ENCODE results near the gene EDEM3.

The EDEM3 gene

DNA sequence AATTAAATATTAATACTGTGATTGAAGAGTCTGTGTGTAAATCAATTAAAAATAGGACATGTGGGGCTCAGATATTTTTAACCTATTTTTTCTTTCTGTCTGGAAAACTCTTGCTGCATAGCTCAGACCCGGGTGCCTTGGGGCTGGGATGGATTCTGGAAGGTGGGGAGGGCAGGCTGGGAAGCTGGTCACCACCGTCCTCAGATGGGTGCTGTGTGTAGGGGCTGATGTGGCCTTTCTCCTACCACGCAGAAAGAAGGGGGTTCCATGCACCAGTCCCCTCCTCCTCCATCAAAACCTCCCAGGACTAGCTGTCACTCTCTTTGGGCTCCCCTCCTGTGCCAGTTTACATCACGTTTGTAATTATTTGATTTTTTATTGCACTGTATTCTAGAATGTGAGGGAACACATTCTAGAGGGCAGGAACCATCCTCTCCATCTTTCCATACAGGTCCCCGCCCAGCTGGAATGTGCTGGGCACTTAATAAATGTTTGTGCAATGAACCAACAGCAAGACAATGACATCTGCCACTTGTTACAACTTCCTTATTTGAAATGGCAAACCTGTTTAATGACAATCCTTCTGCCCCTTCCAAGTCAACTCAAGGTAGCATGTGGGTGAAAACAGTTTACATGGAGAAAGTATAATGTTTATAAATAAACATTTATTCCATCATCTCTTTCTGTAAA, 104.3 kb downstream of the EDEM3 start:
- peak; percentile 43 for DNase-seq (ENCODE audit: low read depth)
- H3K4me3 ChIP-seq (ENCODE audit: low read depth, low read length) = no peak overlapping the region
- TF ChIP-seq CTCF (IDR thresholded peaks at IDR 0.05; ENCODE audit: control insufficient read depth, extremely low read depth, insufficient read depth) = no peak

GRCh38 chr1:184649451-184649888, 105.2 kb downstream of the EDEM3 start:
- H3K4me3 ChIP-seq (ENCODE audit: low read depth, low read length) = no peak overlapping the region
- no peak for DNase-seq (ENCODE audit: low read depth)
- no peak for TF ChIP-seq CTCF (IDR thresholded peaks at IDR 0.05; ENCODE audit: control insufficient read depth, extremely low read depth, insufficient read depth)

GRCh38 chr1:184648856-184649201, 105.8 kb downstream of the EDEM3 start:
- DNase-seq (ENCODE audit: low read depth) = no peak
- TF ChIP-seq CTCF (IDR thresholded peaks at IDR 0.05; ENCODE audit: control insufficient read depth, extremely low read depth, insufficient read depth) = no peak
- H3K4me3 ChIP-seq (ENCODE audit: low read depth, low read length) = no peak overlapping the region

DNA sequence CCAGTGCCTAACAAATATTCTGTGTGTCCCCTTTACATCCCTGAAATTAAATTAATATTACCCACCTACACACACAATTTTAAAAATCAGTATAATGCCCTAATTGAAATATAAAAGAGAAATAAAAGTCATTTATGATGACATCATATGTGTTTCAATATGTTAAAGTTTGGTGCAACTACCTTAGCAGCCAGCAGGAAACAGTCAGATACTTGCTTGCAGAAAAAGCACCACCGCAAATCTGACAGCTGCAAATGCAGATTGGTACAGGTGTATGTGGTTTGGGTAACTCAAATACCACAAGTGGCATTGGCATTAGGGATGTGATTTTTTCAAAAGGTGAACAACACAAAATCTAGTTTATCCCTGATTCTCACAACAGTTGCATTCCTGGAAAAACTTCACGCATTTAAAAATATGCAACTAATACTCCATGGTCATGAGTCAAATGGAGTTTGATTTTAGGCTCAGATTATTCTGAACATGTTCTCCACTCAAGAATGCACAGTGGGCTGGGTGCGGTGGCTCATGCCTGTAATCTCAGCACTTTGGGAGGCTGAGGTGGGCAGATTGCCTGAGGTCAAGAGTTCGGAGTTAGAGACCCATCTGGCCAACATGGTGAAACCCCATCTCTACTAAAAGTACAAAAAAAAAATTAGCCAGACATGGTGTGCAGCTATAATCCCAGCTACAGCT, 106.3 kb downstream of the EDEM3 start:
- no peak for DNase-seq (ENCODE audit: low read depth)
- no peak for TF ChIP-seq CTCF (IDR thresholded peaks at IDR 0.05; ENCODE audit: control insufficient read depth, extremely low read depth, insufficient read depth)
- H3K4me3 ChIP-seq (ENCODE audit: low read depth, low read length) = no peak overlapping the region

- no peak for TF ChIP-seq CTCF (IDR thresholded peaks at IDR 0.05; ENCODE audit: control insufficient read depth, extremely low read depth, insufficient read depth)
- no peak for DNase-seq (ENCODE audit: low read depth)
These were observed 107.2 kb downstream of the EDEM3 start for GRCh38 chr1:184647471-184647870.

GRCh38 chr1:184646824-184647223, 107.8 kb downstream of the EDEM3 start:
- no peak overlapping the region for H3K4me3 ChIP-seq (ENCODE audit: low read depth, low read length)
- DNase-seq (ENCODE audit: low read depth) = no peak
- no peak for TF ChIP-seq CTCF (IDR thresholded peaks at IDR 0.05; ENCODE audit: control insufficient read depth, extremely low read depth, insufficient read depth)

More at GRCh38 chr1:184647471-184647870, 107.2 kb downstream of the EDEM3 start:
- H3K4me3 ChIP-seq (ENCODE audit: low read depth, low read length) = no peak overlapping the region

All from LNCaP clone FGC (cell line).